H1 (cell line): ENCODE data around the gene NME7. TPM values are rescaled to one million over a fixed set of nuclear protein-coding genes. Genes with fewer than 3 reads are reported as not detected.

ENCODE experiments used
- CTCF ChIA-PET: fragments of 300-600 bp; sonication (Branson Sonifier 250); formaldehyde crosslinking; loops from one replicate; lab custom pipeline; 2021; ENCODE audit not compliant: partially characterized antibody; lab: Charles Lee
- POLR2A ChIA-PET: fragments of 300-600 bp; sonication (Branson Sonifier 250); formaldehyde crosslinking; loops from one replicate; lab custom pipeline; 2021; ENCODE audit warnings: inconsistent platforms; ENCODE audit not compliant: partially characterized antibody; lab: Charles Lee
- DNase-seq, 2 experiments: peaks; one replicate each; pipeline versions ENCODE4 v3.0.0 to v3.0.0-alpha.2; 2010 to 2022; ENCODE audit warnings: low spot score in 2 of 2, low read depth in 1 of 2, mixed read lengths in 1 of 2
- FAIRE-seq: peaks from 2 replicates; lab custom pipeline; 2011; peaks lifted over from hg19 to GRCh38; lab: Jason Lieb, UNC
- H2AFZ ChIP-seq: 2 replicates; pipeline ENCODE4 v1.8.1; 2012; ENCODE audit warnings: low read length, inconsistent platforms
- H2AK5ac ChIP-seq: 2 replicates; pipeline ENCODE4 v1.6.1; 2013; ENCODE audit warnings: low read depth, low read length
- H2BK120ac ChIP-seq: replicated peaks from 2 replicates; pipeline ENCODE3; 2013; ENCODE audit warnings: low read depth, low read length, inconsistent platforms
- H2BK12ac ChIP-seq: 2 replicates; pipeline ENCODE4 v1.6.1; 2013; ENCODE audit warnings: low read depth, low read length
- H2BK15ac ChIP-seq: 2 replicates; pipeline ENCODE4 v1.6.1; 2013; ENCODE audit warnings: low read length
- H2BK20ac ChIP-seq: 2 replicates; pipeline ENCODE4 v1.6.1; 2013; ENCODE audit warnings: low read length
- H2BK5ac ChIP-seq: 2 replicates; pipeline ENCODE4 v1.6.1; 2013; ENCODE audit warnings: low read depth, low read length
- H3K14ac ChIP-seq: 2 replicates; pipeline ENCODE4 v1.6.1; 2013; ENCODE audit warnings: inconsistent platforms; ENCODE audit not compliant: insufficient read length
- H3K18ac ChIP-seq: 2 replicates; pipeline ENCODE4 v1.6.1; 2013; ENCODE audit warnings: low read length; ENCODE audit errors: extremely low read depth
- H3K23ac ChIP-seq: 2 replicates; pipeline ENCODE4 v1.6.1; 2013; ENCODE audit warnings: inconsistent platforms; ENCODE audit not compliant: insufficient read length
- H3K23me2 ChIP-seq: 2 replicates; pipeline ENCODE4 v1.6.1; 2013; ENCODE audit warnings: low read depth, low read length
- H3K27ac ChIP-seq: 2 replicates; pipeline ENCODE4 v1.6.1; 2011; ENCODE audit warnings: low read depth, low read length, inconsistent platforms
- H3K27me3 ChIP-seq, 4 experiments: replicated peaks in 1 of 4; 1 replicate in 1 of 4; 2 replicates in 3 of 4; pipeline versions ENCODE4 v1.6.1 to v1.8.1; 2011 to 2013; ENCODE audit warnings: low read length in 3 of 4, mild to moderate bottlenecking in 3 of 4, inconsistent platforms in 2 of 4, mixed read lengths in 2 of 4, moderate library complexity in 1 of 4; ENCODE audit not compliant: control insufficient read depth in 3 of 4, insufficient read depth in 3 of 4; ENCODE audit errors: extremely low read depth in 1 of 4
- H3K36me3 ChIP-seq, 4 experiments: 2 replicates each; pipeline versions ENCODE4 v1.6.1 to v1.8.1; 2011 to 2013; ENCODE audit warnings: mild to moderate bottlenecking in 4 of 4, low read length in 3 of 4, moderate library complexity in 2 of 4, control low read depth in 1 of 4, inconsistent platforms in 1 of 4; ENCODE audit not compliant: insufficient read depth in 4 of 4, control insufficient read depth in 2 of 4
- H3K4ac ChIP-seq: replicated peaks from 2 replicates; pipeline ENCODE3; 2013; ENCODE audit warnings: low read length, low read depth, mixed read lengths, inconsistent platforms; ENCODE audit not compliant: insufficient read length
- H3K4me1 ChIP-seq, 4 experiments: replicated peaks in 1 of 4; 1 replicate in 1 of 4; 2 replicates in 3 of 4; pipeline versions ENCODE4 v1.6.1 to v1.8.1; 2011 to 2013; ENCODE audit warnings: low read length in 3 of 4, inconsistent platforms in 2 of 4, mixed read lengths in 1 of 4; ENCODE audit not compliant: insufficient read depth in 4 of 4, control insufficient read depth in 3 of 4
- H3K4me2 ChIP-seq, 2 experiments: 2 replicates each; pipeline versions ENCODE4 v1.6.1 to v1.8.1; 2011 to 2013; ENCODE audit warnings: low read depth in 2 of 2, low read length in 2 of 2, control low read depth in 1 of 2, inconsistent platforms in 1 of 2, mild to moderate bottlenecking in 1 of 2; ENCODE audit not compliant: insufficient read depth in 1 of 2
- H3K4me3 ChIP-seq, 4 experiments: fragments of 200-600, 300-600 bp in 1 of 4; sonication (generic), shearing (Covaris generic), sonication (Bioruptor Twin) in 1 of 4; 2 replicates each; pipeline versions ENCODE4 v1.5.1 to v1.8.1; 2011 to 2016; ENCODE audit warnings: low read length in 4 of 4, low read depth in 3 of 4, control low read depth in 2 of 4, inconsistent platforms in 2 of 4, mild to moderate bottlenecking in 2 of 4, mixed read lengths in 1 of 4, moderate library complexity in 1 of 4; ENCODE audit not compliant: insufficient read depth in 2 of 4; ENCODE audit errors: extremely low read depth in 1 of 4
- H3K56ac ChIP-seq: replicated peaks from 2 replicates; pipeline ENCODE3; 2013; ENCODE audit warnings: low read depth, mild to moderate bottlenecking, mixed read lengths, low read length, inconsistent platforms; ENCODE audit not compliant: insufficient read length
- H3K79me1 ChIP-seq: 2 replicates; pipeline ENCODE4 v1.6.1; 2013; ENCODE audit warnings: low read depth, low read length, control low read depth
- H3K79me2 ChIP-seq, 2 experiments: 2 replicates each; pipeline versions ENCODE4 v1.6.1 to v1.8.1; 2012 to 2013; ENCODE audit warnings: low read length in 2 of 2, mild to moderate bottlenecking in 2 of 2, inconsistent platforms in 1 of 2; ENCODE audit not compliant: insufficient read depth in 2 of 2, control insufficient read depth in 1 of 2
- H3K9ac ChIP-seq, 4 experiments: replicated peaks in 1 of 4; 1 replicate in 1 of 4; 2 replicates in 3 of 4; pipeline versions ENCODE4 v1.6.1 to v1.8.1; 2011 to 2013; ENCODE audit warnings: low read depth in 3 of 4, low read length in 3 of 4, control low read depth in 2 of 4, mild to moderate bottlenecking in 2 of 4, moderate library complexity in 2 of 4, inconsistent platforms in 1 of 4; ENCODE audit errors: extremely low read depth in 1 of 4
- H3K9me3 ChIP-seq, 2 experiments: 2 replicates each; pipeline versions ENCODE4 v1.6.1 to v1.8.1; 2012 to 2013; ENCODE audit warnings: mild to moderate bottlenecking in 2 of 2, moderate library complexity in 2 of 2, control low read depth in 1 of 2, inconsistent platforms in 1 of 2, low read depth in 1 of 2, low read length in 1 of 2, mixed read lengths in 1 of 2; ENCODE audit not compliant: insufficient read depth in 2 of 2
- H4K20me1 ChIP-seq, 2 experiments: replicated peaks in 1 of 2; 2 replicates each; pipeline versions ENCODE3 to v1.8.1; 2011 to 2013; ENCODE audit warnings: inconsistent platforms in 2 of 2, low read length in 2 of 2, mild to moderate bottlenecking in 1 of 2; ENCODE audit not compliant: insufficient read depth in 2 of 2, control insufficient read depth in 1 of 2
- H4K5ac ChIP-seq: 2 replicates; pipeline ENCODE4 v1.6.1; 2013; ENCODE audit warnings: low read length, low read depth, mixed read lengths, inconsistent platforms; ENCODE audit not compliant: insufficient read length
- H4K8ac ChIP-seq: 2 replicates; pipeline ENCODE4 v1.8.0; 2013; ENCODE audit warnings: mild to moderate bottlenecking, moderate library complexity, low read length, inconsistent platforms; ENCODE audit not compliant: insufficient read depth; ENCODE audit errors: extremely low read depth
- H4K91ac ChIP-seq: replicated peaks from 2 replicates; pipeline ENCODE3; 2013; ENCODE audit warnings: low read length, mixed read lengths, inconsistent platforms; ENCODE audit not compliant: insufficient read length
- CBX8 ChIP-seq: fragments of 300-800, 300-1000 bp; sonication (generic); IDR thresholded peaks from 2 replicates; pipeline ENCODE4 v1.7.1; 2016; ENCODE audit warnings: low read depth, low read length, borderline replicate concordance
- CEBPB ChIP-seq: IDR thresholded peaks from 2 replicates; pipeline ENCODE4 v1.6.1; 2012; ENCODE audit warnings: low read depth, low read length
- CTBP2 ChIP-seq: IDR thresholded peaks from 2 replicates; pipeline ENCODE4 v1.7.0; 2011; ENCODE audit warnings: borderline replicate concordance, mild to moderate bottlenecking, moderate library complexity, mixed read lengths, low read length; ENCODE audit not compliant: insufficient read depth, insufficient read length
- EP300 ChIP-seq, 2 experiments: IDR thresholded peaks; 1 replicate in 1 of 2; 2 replicates in 1 of 2; pipeline ENCODE4 v1.6.1; 2011 to 2012; ENCODE audit warnings: low read depth in 2 of 2, low read length in 2 of 2, mild to moderate bottlenecking in 2 of 2, borderline replicate concordance in 1 of 2, inconsistent platforms in 1 of 2, moderate library complexity in 1 of 2
- EZH2 ChIP-seq: fragments of 200-600 bp; sonication (generic); IDR thresholded peaks from 2 replicates; pipeline ENCODE4 v1.7.1; 2012; ENCODE audit warnings: low read depth, mild to moderate bottlenecking, moderate library complexity, low read length, inconsistent platforms; ENCODE audit not compliant: severe bottlenecking
- JUN ChIP-seq: IDR thresholded peaks from 2 replicates; pipeline ENCODE4 v1.6.1; 2011; ENCODE audit warnings: low read depth, mild to moderate bottlenecking, improper control_type of control experiment, low read length
- NRF1 ChIP-seq: IDR thresholded peaks from 2 replicates; pipeline ENCODE4 v1.6.1; 2011; ENCODE audit warnings: mild to moderate bottlenecking, low read depth, low read length, improper control_type of control experiment
- PHF8 ChIP-seq: fragments of 200-600 bp; sonication (generic); conservative IDR thresholded peaks from 2 replicates; pipeline ENCODE4 v1.7.1; 2012; ENCODE audit warnings: low read depth, mild to moderate bottlenecking, inconsistent platforms, low read length, moderate library complexity
- RBBP5 ChIP-seq: IDR thresholded peaks from 2 replicates; pipeline ENCODE4 v1.7.1; 2012; ENCODE audit warnings: low read depth, mild to moderate bottlenecking, inconsistent platforms, low read length, moderate library complexity, borderline replicate concordance
- SP2 ChIP-seq: IDR thresholded peaks from 2 replicates; pipeline ENCODE4 v1.6.1; 2012; ENCODE audit warnings: mild to moderate bottlenecking, low read length, inconsistent platforms
- WGBS, 2 experiments: shearing (Covaris generic) in 1 of 2; methylation state at CpG; one replicate each; pipeline versions ENCODE4 v1.1.6 to v1.1.7; 2013 to 2015; ENCODE audit warnings: low lambda C conversion rate in 2 of 2, mixed read lengths in 2 of 2, inconsistent platforms in 1 of 2, low coverage in 1 of 2, missing lambda C conversion rate in 1 of 2; ENCODE audit not compliant: insufficient replicate concordance in 2 of 2, insufficient coverage in 1 of 2, insufficient read length in 1 of 2; ENCODE audit errors: extremely low coverage in 1 of 2, missing lambda C conversion rate in 1 of 2; 5-methylcytosine and 5-hydroxymethylcytosine counted together
- polyA plus RNA-seq, 7 experiments: library from polyadenylated mRNA; depleted of rRNA in 3 of 7; stranded (reverse) in 5 of 7; unstranded in 2 of 7; fragments of >200 nt in 5 of 7; fragments of 200-250 nt in 2 of 7; gene quantifications; 1 replicate in 5 of 7; 2 replicates in 1 of 7; 4 replicates in 1 of 7; pipeline versions ENCODE4 v1.2.1 to v1.2.3, GENCODE V29; 2011 to 2013; ENCODE audit warnings: missing spikeins in 2 of 7, mixed read lengths in 2 of 7
- total RNA-seq: library from RNA; stranded (reverse); fragmentation: NEBNext Ultra II Directional; extraction: Animal tissue kit (Norgen Biotek cat#: 25700); gene quantifications from 2 replicates; pipeline ENCODE4 v1.2.1, GENCODE V29; 2021
- TF ChIP-seq, protein P1 (sequence below): IDR thresholded peaks from 2 replicates; pipeline ENCODE4 v1.6.1; 2012; ENCODE audit warnings: inconsistent platforms

Gene NME7
- total and polyA plus RNA-seq, 2 of the 8 experiments (the other 6 are each of a cell fraction or from before 2014, with no cell fraction given): 11.6 to 28.5 TPM

- no peak overlapping the region for H2BK20ac ChIP-seq
- H3K9me3 ChIP-seq: no peaks in the 10 kb centered on the region
- no peak overlapping the region for H2BK5ac ChIP-seq
- no peak overlapping the region for H2BK12ac ChIP-seq
- POLR2A ChIA-PET: no interaction called here
- no peak overlapping the region for H3K9ac ChIP-seq
- no peak overlapping the region for H4K8ac ChIP-seq
- FAIRE-seq: no peak
- no peaks in the 10 kb centered on the region for H3K27me3 ChIP-seq
- no peaks in the 10 kb centered on the region for H3K79me1 ChIP-seq
- no peak overlapping the region for H3K23ac ChIP-seq
- no peak overlapping the region for H4K91ac ChIP-seq
- H3K23me2 ChIP-seq: no peaks in the 10 kb centered on the region
- no peak overlapping the region for H3K4me3 ChIP-seq
- H2BK120ac ChIP-seq: no peak overlapping the region
- no peak overlapping the region for H3K4ac ChIP-seq
- H2AK5ac ChIP-seq: no peak overlapping the region
- CTCF ChIA-PET: no interaction called here
- WGBS, 2 experiments: 89% methylated on average over 3 of the region's 3 CpGs; no CpG with 5 or more reads in 1 of the 2 experiments
- H3K36me3 ChIP-seq: no peaks in the 10 kb centered on the region
- H3K4me2 ChIP-seq: no peak overlapping the region
- H3K4me1 ChIP-seq: no peaks in the 10 kb centered on the region
- no peak for DNase-seq
- H4K20me1 ChIP-seq: no peaks in the 10 kb centered on the region
- H2BK15ac ChIP-seq: no peak overlapping the region
- H2AFZ ChIP-seq: no peak overlapping the region
- H3K79me2 ChIP-seq: no peaks in the 10 kb centered on the region
- H3K56ac ChIP-seq: no peak overlapping the region
- H3K14ac ChIP-seq: no peak overlapping the region
- no peak overlapping the region for H3K27ac ChIP-seq
- TF ChIP-seq EP300 (IDR thresholded peaks at IDR 0.05; ENCODE audit: borderline replicate concordance in 1 of 2, low read depth in 2 of 2, low read length in 2 of 2) (no peak), EZH2 (no peak), CTBP2 (no peak), CBX8 (no peak), JUN (no peak), SP2 (no peak), CEBPB (no peak), RBBP5 (no peak), NRF1 (no peak), PHF8 (no peak)
- TF ChIP-seq, protein P1, sequence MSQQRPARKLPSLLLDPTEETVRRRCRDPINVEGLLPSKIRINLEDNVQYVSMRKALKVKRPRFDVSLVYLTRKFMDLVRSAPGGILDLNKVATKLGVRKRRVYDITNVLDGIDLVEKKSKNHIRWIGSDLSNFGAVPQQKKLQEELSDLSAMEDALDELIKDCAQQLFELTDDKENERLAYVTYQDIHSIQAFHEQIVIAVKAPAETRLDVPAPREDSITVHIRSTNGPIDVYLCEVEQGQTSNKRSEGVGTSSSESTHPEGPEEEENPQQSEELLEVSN: no peak
- no peak overlapping the region for H3K18ac ChIP-seq
- H4K5ac ChIP-seq: no peak overlapping the region
These were observed 116.8 kb downstream of the NME7 start for GRCh38 chr1:169250795-169251194.
